GM21825 (cell line): Measurements from ENCODE around the gene RIN3.

Experiments
- ATAC-seq: cut with Tn5 transposase; IDR thresholded peaks from one replicate; pipeline ENCODE4 v1.9.1; 2021; ENCODE audit warnings: mild to moderate bottlenecking, moderate library complexity; ENCODE audit not compliant: unreplicated experiment

The RIN3 gene

DNA sequence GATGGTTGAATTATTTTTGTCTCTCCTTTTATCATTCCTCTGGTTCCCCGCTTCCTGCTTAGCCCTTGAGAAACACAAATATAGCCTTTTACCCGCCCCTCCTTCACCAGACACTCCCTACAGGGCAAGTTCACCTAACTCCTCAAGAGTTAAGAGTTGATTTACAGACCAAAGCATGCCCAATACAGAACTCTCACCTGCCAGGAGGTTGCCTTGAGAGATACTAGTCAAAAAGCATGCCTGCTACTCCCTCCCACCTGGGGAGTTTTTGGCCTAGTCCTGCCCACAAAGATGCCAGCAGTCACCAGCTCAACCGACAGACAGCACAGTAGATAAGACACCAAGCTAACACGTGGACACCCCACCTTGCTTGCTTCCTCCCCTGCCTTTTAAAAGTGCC is 223.6 kb downstream of the RIN3 start:
- ATAC-seq = no peak

DNA sequence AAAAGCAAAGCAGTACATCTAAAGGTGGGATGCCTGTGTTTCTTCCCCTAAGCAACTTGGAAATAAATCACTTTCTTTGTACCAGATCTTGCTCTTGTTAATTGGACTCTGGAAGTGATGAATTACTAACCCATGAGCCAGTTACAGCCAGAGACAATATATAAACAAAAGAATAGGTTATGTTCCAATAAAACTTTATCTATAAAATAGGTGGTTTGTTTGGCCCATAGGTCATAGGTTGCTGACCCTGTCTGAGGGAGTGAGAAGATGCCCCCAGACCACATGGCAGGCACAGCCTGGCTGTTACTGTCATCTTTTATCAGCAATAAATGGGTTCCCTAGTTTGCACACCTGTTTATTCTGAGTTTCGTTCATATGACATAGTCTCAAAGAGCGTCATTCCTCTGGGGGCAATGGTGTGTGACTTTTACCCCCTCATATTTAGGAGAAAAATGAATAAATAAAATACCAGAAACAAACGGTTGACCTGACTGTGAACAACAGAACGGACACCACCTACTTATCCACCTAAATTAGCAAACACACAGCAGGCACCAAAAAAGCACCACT is 224.1 kb downstream of the RIN3 start:
- no peak for ATAC-seq
